Fibroblast of peridontal ligament (primary cell): ENCODE data around the gene PISD.
"Not testable (repeated sequence)": the region's sequence is repeated elsewhere in the genome, so short reads cannot be mapped to it uniquely, and the experiment has no call there.

ENCODE experiments used
- DNase-seq: peaks from one replicate; pipeline ENCODE4 v3.0.0-alpha.2; 2010; ENCODE audit errors: extremely low read depth

The PISD gene

GRCh38 chr22:31607696-31608095 is 54.3 kb downstream of the PISD start:
- DNase-seq, result no peak

- no peak for DNase-seq
Observed at GRCh38 chr22:31605851-31606585, 56.0 kb downstream of the PISD start.

- DNase-seq, result no peak
Observed at GRCh38 chr22:31604746-31605705, 57.0 kb downstream of the PISD start.

DNA sequence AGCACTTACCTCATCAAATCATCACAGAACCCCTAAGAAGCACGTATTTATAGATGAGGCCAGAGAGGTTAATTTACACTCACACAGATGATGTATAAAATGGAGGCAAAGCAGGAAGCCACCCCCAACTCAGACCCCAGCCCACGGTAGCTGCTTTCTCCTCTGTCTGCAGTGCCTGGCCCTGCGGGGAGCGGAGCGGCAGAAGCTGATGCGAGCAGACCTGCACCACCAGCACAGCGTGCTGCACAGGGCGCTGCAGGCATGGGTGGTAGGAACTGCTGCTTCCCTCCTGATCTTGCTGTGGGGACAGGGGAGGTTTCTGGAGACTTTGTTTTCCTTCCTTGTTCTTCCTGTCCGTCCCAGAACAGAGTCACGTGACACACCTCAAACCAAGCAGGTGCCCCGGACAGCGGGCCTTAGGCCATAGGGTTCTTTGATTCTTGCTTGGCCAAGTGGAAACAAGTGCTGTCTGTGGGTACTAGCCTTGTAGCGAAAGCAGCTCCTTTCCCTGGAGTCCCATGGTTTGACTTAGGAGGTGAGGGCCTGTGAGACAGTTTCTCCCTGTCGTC is 57.8 kb downstream of the PISD start:
- DNase-seq, result no peak

- DNase-seq, result no peak
Observed at GRCh38 chr22:31603574-31603973, 58.4 kb downstream of the PISD start.

DNA sequence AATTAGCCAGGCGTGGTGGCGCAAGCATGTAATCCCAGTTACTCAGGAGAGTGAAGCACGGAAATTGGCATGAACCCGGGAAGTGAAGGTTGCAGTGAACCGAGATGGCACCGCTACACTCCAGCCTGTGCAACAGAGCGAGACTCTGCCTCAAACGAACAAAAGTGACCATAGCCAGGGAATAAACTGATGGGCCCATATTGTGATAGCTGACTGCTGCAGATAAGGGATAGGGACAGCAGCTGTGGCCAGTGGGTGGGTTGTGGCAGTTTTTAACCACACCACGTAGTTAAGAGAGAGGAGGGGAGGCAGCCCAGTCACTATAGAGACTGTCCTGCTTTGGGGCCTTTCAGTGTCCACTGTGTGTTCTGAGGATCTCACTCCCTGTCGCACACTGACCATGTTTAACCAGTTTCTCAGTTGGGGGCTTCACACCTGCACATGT is 58.9 kb downstream of the PISD start:
- DNase-seq, result no peak

DNA sequence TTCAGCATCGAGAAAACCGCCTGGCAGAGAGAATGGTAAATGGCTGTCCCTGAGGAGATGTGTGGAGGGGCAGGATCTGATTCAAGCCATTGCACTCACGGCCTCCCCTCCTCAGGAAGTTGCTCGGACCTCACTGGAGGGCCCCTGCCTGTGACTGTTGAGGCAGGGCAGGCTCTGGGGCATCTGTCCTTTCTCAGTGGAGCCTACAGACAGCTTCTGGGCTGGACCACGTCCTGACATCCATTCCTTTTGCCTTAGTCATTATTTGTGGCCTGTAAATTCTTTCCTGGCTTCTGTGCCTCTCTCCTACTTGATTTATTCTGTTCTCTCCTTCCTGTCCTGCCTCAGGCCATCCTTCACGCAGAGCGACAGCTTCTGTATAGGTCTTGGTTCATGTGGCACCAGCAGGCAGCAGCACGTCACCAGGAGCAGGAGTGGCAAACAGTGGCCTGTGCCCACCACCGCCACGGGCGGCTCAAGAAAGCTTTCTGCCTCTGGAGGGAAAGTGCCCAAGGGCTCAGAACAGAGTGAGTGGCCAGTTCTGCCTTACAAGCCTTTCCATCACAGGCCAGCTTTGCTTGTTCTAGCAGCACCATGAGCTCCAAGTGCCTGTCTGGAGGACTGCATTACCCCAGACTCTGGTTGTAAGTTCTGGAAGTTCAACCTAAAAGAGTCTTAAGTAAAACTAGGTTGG is 59.6 kb downstream of the PISD start:
- peak; percentile 86 for DNase-seq

DNA sequence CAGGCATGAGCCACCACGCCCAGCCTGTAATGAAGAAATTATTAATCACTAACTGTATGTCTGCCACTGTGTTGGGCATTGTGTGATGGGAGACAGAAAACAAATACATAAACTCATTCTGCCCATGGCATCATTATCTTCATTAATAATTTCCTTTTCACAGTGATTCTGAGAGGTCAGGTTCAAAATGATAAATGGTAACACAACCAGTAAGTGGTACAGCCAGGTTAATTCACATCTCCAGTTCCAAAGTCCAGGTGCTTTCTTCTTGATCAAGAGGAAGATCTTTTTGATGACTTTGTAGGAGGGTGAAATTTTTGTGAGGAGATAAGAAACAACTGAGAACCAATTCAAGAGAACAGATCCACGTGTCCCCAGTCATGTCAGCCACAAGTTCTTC is 66.7 kb downstream of the PISD start:
- no peak for DNase-seq

- DNase-seq, result not testable (repeated sequence)
Observed at GRCh38 chr22:31590161-31590560, 71.9 kb downstream of the PISD start.

GRCh38 chr22:31588970-31589675 is 72.9 kb downstream of the PISD start:
- DNase-seq, result no peak

DNA sequence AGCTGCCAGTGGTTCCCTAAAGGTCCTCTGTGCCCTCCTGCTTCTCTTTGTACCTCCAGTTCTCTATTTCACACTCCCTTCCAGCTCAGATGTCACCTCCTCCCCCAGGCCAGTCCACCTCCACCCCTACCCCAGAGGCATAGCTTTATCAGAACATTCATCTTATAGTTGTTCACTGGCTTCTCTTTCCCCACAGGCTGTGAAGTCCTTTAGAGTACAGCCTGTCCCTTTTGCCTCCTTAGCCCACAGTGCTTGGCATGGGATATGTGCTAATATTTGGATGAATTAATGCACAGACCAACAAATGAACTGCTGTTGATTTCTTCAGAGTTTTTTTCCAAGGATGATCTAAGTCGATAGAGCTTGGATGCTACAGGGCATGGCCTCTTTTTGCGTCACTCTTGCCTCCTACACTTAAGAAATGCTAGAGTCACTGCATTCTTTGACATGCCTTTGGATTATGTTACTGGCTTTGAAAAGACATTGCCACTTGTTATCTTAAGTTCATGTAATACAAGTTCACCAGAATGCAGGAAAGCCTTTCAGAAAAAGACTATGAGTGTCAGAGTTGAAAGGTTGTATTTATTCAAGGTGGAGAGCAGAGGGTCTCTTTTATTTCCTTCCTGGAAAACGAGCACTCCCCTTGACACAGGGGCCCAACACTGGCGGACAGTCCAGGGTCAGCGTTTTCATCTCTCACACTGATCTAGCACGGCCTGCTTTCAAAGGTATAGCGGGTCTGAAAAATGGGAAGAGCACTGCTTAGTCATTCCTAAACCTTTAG is 75.7 kb downstream of the PISD start:
- peak; percentile 29 for DNase-seq

DNA sequence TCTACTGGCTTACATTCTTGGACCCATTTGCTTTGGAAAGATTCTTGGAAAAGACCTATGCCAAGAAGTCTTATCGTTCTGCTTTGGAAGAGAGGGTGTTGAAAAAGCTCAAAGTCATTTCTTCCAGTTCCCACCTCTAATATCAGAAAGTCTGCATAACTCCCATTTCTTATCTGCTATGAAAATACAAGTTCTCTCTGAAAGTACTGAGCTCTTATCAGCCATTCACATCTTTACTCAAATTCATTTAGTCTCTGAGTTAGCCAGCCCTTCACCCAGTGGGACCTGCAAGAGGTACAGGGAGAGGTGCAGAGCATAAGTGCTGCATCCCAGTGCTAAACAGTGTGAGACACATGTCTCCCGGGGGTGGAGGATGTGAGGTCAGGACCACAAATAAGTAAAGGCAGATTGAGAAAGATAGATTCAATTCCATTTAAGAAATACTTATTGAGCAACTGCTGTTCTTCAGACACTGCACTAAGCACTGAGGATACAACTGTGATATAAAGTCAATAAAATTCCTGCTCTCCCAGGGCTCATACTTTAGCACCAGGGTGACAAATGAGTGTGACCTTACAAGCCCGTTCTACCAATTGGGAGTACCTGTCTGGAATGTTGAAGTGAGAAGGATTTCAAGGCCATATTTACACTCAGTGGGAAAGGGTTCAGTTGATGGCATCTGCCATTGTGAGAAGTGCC is 76.7 kb downstream of the PISD start:
- DNase-seq, result peak; percentile 27

DNA sequence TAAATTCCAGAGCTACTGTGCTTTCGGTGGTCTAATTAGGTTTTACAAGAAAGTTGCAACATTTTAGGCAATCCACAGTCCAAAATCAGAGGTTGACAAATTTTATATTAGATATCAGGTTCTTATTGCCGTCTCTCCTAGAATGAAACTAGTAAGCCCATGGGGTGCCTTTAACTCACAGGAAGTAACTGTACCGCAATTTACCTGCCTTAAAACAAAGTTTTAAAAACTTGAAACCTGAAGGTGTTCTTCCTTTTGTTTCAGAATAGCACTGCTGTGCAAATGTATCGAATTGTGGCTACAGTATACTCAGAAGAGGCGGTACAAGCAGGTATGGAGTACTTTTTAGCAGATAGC is 77.2 kb downstream of the PISD start:
- no peak for DNase-seq

- DNase-seq, result peak; percentile 23
Observed at GRCh38 chr22:31583861-31584485, 78.0 kb downstream of the PISD start.

GRCh38 chr22:31579835-31580242 is 82.2 kb downstream of the PISD start:
- DNase-seq, result no peak

GRCh38 chr22:31578171-31578570 is 83.8 kb downstream of the PISD start:
- DNase-seq, result no peak

- no peak for DNase-seq
Observed at GRCh38 chr22:31577711-31578110, 84.3 kb downstream of the PISD start.

DNA sequence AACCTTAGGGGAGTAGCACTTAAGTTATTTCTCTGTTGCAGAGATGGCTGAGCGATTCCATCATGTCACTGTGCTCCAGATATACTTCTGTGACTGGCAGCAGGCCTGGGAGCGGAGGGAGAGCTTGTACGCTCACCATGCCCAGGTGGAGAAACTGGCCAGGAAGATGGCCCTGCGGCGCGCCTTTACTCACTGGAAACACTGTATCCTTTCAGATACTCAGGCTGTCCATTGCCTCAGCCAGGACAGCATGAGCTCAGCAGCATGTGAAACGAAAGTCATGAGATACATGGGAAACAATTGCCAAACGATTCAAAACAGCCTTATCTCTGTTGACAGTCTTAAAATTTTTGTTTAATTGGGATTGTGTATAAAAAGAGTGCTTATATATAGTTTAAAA is 86.8 kb downstream of the PISD start:
- DNase-seq, result no peak

- DNase-seq, result peak; percentile 18
Observed at GRCh38 chr22:31574055-31574670, 87.9 kb downstream of the PISD start.
